Measurements from ENCODE around the gene SIK3.

DNA sequence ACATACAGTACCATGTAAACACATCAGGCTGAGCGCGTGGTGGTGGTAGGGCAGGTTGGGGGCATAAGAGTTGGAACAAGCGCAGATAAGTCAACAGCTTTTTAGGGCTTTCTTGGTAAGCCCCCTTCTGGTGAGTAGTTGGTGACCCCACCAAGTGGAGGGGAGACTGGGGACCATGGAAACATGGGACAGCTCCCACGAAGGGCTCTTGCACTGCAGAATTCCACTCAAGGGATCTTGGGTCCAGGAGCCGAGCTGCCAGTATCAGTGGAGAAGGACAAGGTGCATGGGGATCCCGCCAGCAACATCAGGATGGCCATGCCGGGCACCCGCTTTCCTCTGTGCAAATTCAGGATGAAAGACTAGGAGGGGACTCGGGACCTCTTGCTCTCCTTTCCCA, 254.6 kb downstream of the SIK3 start:
- TF ChIP-seq, protein P1, sequence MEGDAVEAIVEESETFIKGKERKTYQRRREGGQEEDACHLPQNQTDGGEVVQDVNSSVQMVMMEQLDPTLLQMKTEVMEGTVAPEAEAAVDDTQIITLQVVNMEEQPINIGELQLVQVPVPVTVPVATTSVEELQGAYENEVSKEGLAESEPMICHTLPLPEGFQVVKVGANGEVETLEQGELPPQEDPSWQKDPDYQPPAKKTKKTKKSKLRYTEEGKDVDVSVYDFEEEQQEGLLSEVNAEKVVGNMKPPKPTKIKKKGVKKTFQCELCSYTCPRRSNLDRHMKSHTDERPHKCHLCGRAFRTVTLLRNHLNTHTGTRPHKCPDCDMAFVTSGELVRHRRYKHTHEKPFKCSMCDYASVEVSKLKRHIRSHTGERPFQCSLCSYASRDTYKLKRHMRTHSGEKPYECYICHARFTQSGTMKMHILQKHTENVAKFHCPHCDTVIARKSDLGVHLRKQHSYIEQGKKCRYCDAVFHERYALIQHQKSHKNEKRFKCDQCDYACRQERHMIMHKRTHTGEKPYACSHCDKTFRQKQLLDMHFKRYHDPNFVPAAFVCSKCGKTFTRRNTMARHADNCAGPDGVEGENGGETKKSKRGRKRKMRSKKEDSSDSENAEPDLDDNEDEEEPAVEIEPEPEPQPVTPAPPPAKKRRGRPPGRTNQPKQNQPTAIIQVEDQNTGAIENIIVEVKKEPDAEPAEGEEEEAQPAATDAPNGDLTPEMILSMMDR (IDR thresholded peaks at IDR 0.05): no peak
- no peak for TF ChIP-seq POLR2A (IDR thresholded peaks at IDR 0.05)
